GM12865 (cell line): ENCODE measurements around the gene PRSS53.
A peak's percentile ranks its signal among the peaks of the same experiment; 100 is the strongest.

Source experiments
- DNase-seq: peaks from one replicate; pipeline ENCODE4 v3.0.0; 2010; ENCODE audit warnings: low read depth
- H3K4me3 ChIP-seq: 2 replicates; pipeline ENCODE4 v1.5.1; 2011; ENCODE audit warnings: mild to moderate bottlenecking, low read depth, low read length, control low read depth
- TF ChIP-seq, protein P1 (sequence below): IDR thresholded peaks from 2 replicates; pipeline ENCODE4 v1.5.1; 2011; ENCODE audit warnings: low read length, control low read depth, low read depth, inconsistent platforms; ENCODE audit not compliant: insufficient read depth; ENCODE audit errors: missing control alignments

PRSS53 gene

DNA sequence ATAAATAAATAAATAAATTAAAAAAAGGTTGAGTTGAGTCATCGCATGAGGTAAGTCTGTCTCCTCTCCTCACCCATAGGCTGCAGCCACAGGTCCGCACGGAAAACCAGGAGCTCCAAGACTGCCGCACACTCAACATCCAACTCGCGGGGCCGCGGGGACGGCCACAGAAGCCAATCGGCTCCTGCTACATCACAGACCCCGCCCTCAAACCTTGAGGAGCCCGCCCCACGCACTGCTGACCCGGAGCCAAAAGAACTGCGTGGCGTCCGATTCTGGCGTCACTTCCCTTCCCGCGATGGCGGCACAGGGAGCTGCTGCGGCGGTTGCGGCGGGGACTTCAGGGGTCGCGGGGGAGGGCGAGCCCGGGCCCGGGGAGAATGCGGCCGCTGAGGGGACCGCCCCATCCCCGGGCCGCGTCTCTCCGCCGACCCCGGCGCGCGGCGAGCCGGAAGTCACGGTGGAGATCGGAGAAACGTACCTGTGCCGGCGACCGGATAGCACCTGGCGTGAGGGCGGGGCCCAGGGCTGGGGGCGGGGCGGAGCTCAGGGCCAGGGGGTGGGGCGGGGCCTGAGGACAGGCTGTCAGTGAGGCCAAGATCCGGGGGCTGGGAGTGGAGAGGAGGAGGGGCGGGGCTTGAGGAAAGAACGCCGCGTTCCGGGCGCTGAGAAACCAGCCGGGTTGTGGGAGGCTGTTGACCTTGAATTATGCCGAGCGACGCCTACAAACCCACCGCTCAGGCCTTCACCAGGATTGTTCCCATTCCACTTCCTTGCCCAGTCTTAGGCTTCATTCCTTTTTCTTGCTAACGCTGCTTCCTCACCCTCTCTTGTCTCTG, 28.9 kb upstream of the PRSS53 start, which contains the start of gene KAT8:
Gene KAT8, plus strand, starts transcription at position 281 of the 839 bp plus-strand sequence. Its CDS starts 18 bp downstream, at position 299.
- TF ChIP-seq, protein P1, sequence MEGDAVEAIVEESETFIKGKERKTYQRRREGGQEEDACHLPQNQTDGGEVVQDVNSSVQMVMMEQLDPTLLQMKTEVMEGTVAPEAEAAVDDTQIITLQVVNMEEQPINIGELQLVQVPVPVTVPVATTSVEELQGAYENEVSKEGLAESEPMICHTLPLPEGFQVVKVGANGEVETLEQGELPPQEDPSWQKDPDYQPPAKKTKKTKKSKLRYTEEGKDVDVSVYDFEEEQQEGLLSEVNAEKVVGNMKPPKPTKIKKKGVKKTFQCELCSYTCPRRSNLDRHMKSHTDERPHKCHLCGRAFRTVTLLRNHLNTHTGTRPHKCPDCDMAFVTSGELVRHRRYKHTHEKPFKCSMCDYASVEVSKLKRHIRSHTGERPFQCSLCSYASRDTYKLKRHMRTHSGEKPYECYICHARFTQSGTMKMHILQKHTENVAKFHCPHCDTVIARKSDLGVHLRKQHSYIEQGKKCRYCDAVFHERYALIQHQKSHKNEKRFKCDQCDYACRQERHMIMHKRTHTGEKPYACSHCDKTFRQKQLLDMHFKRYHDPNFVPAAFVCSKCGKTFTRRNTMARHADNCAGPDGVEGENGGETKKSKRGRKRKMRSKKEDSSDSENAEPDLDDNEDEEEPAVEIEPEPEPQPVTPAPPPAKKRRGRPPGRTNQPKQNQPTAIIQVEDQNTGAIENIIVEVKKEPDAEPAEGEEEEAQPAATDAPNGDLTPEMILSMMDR: no peak
- peak within 1 kb of the TSS; percentile 86 for H3K4me3 ChIP-seq
- DNase-seq: peak; percentile 98

DNA sequence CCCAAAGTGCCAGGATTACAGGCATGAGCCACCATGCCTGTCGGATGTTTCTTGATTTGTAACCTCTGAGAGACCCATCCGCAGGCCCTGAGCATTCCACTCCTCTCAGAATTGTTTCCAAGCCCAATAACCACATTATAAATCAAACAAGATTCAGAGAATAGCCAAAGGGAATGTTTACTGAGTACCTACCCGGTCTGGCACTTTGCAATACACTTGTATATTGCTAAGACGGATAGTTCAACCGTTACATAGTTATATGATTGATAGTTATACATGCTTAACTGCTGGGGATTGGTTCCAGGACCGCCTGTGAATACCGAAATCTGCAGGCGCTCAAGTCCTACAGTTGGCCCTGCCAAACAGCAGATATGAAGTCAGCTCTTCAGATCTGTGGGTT, 25.7 kb upstream of the PRSS53 start:
- H3K4me3 ChIP-seq: no peak overlapping the region
- DNase-seq: no peak
- TF ChIP-seq, protein P1: no peak

DNA sequence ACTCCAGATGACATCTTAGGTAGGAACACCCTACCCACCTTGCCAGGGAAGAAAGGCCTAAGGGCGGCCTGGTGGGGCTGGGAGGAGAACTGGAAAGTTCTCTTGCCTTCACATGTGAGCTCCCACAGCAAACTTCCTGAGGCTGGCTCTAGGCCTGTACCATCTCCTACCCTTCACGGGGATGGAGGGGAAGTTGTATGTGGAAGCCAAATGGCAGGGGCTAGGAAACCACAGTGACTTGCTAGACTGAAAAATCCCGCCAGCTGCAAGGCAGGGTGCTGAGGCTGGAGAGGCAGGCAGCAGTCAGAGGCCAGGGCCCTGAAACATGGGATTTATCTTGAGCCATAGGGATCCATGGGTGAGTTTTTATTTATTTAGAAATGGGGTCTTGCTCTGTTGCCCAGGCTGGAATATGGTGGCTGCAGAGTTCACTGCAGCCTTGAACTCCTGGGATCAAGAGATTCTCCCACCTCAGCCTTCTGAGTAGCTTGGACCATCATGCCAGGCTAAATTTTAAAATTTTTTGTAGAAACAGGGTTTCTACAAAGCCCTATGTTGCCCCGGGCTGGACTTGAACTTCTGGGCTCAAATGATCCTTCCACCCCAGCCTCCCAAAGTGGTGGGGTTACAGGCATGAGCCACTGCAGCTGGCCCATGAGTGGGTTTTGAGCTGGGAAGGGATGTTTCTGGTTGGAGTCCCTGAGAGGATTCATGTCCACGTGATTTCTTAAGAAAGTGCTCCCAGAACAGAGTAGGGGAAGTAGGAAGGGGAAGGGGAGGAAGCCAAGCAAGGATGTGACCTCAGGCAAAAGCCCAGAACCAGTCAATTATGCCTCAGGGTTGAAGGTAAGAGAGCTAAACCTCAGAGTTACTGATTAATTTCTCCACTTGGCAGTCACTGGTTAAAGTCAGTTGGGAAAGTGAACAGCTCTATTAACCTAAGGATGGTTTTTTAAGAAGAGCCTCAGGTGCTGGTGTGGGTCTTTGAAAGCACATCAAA, 24.7 kb upstream of the PRSS53 start:
- no peak for DNase-seq
- no peak overlapping the region for H3K4me3 ChIP-seq
- TF ChIP-seq, protein P1: no peak

DNA sequence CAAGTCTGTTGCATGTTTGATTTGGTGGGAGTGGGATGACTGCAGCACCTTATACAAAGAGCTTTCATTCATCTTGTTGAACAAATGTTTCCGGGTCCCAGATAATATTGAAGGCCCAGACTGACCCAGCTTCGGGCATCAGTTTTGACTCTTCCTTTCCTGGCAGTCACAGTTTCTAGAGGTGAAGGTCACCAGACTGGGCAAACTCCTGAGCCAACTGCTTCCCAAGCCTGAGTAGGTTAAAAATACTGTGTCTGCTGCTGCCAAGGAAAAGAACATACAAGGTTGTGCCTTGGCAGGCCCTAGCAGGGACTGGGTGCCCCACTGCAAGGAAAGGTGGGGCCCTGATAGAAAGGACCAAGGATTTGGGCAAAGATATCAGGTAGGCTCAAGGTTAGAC, 24.0 kb upstream of the PRSS53 start:
- no peak overlapping the region for H3K4me3 ChIP-seq

DNA sequence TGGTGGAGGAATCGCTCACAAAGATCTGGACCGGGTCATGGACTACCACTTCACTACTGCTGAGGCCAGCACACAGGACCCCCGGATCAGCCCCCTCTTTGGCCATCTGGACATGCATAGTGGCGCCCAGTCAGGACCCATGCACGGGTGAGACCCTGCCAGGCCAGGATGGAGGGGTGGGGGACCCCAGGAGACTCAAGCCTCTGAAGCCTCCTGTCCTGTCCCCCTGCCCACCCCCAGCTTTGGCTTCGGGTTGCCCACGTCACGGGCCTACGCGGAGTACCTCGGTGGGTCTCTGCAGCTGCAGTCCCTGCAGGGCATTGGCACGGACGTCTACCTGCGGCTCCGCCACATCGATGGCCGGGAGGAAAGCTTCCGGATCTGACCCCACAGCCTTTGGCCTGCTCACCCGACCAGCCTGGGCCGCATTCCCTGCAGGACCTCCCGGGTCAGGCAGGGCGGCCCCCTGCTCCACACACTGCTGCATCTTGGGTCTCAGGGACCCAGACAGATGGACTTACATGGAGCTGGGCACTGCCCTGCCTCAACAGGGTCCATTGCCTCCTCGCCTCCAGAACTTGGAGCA, 23.2 kb upstream of the PRSS53 start:
- H3K4me3 ChIP-seq: no peak overlapping the region
- DNase-seq: no peak
- TF ChIP-seq, protein P1: no peak

More for the DNA sequence above, 24.0 kb upstream of the PRSS53 start:
- TF ChIP-seq, protein P1: no peak
- DNase-seq: no peak

DNA sequence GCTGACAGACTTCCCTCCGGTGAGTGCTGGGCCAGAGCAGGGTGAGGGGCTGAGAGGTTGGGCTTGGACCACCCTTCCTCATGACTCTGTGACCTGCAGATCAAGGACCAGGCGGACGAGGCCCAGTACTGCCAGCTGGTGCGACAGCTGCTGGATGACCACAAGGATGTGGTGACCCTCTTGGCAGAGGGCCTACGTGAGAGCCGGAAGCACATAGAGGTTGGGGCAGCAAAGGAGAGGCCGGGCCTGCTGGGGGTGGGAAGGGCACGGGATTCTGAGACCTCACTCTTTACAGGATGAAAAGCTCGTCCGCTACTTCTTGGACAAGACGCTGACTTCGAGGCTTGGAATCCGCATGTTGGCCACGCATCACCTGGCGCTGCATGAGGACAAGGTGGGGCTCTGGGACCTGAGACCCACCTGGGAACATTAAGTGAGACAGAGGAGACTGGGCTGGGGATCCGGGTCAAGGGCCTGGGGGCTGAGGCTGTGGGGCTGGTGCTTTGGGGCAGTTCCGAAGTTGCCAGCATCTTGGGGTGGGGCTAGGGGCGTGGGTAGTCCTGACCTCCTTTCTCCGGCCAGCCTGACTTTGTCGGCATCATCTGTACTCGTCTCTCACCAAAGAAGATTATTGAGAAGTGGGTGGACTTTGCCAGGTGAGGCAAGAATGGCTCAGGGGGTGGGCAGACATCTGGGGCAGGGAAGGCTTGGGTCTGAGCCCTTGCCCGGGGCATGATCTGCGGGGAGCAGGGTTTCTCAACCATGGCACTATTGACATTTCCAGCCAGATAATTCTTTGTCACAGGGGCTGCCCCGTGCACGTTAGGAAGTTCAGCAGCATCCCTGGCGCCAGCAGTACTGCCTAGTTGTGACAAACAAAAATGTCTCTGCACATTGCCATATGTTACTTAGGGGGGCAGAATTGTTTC, 21.6 kb upstream of the PRSS53 start:
- TF ChIP-seq, protein P1: no peak
- no peak for DNase-seq
- H3K4me3 ChIP-seq: no peak overlapping the region
